Testis (tissue), 3 donors: ENCODE measurements around the gene MYOG. TPM values are rescaled to one million over a fixed set of nuclear protein-coding genes. Genes with fewer than 3 reads are reported as not detected.

Experiments
- DNase-seq: peaks from one replicate; pipeline ENCODE4 v3.0.0-alpha.2; 2019
- H3K27ac ChIP-seq, 2 donors: fragments of 200-600 bp; sonication (generic); one replicate each; pipeline ENCODE4 v1.5.1; 2019
- H3K27me3 ChIP-seq: fragments of 200-600 bp; sonication (generic); one replicate; pipeline ENCODE4 v1.5.1; 2019
- H3K36me3 ChIP-seq: fragments of 200-600 bp; sonication (generic); one replicate; pipeline ENCODE4 v1.5.1; 2017; ENCODE audit warnings: low read depth; ENCODE audit errors: missing control alignments
- H3K4me1 ChIP-seq: fragments of 200-600 bp; sonication (generic); one replicate; pipeline ENCODE4 v1.5.1; 2019
- H3K4me3 ChIP-seq, 2 donors: fragments of 200-600 bp; sonication (generic); one replicate each; pipeline ENCODE4 v1.5.1; 2017 to 2019
- H3K9me3 ChIP-seq: fragments of 200-600 bp; sonication (generic); one replicate; pipeline ENCODE4 v1.5.1; 2017
- POLR2A ChIP-seq: fragments of 450-650 bp; IDR thresholded peaks from one replicate; pipeline ENCODE4 v1.6.1; 2017; ENCODE audit warnings: antibody characterized with exemption, mild to moderate bottlenecking, moderate library complexity
- WGBS, 2 donors: methylation state at CpG; one replicate each; pipeline ENCODE4 v1.1.5; 2018; 5-methylcytosine and 5-hydroxymethylcytosine counted together
- intact Hi-C: fragments of 100-400 bp; cut with DNase I; formaldehyde crosslinking; loops from one replicate; pipeline ENCODE4 v1.15.1; 2023; ENCODE audit warnings: low total_unique reads
- polyA plus RNA-seq: library from polyadenylated mRNA; stranded (reverse); fragments of 350-450 nt; fragmentation: Illumina TruSeq; extraction: RNeasy Lipid Tissue Mini Kit (QIAGEN cat#74804); gene quantifications from one replicate; pipeline ENCODE4 v1.2.3, GENCODE V29; 2014; ENCODE audit warnings: low read depth, low replicate concordance; ENCODE audit not compliant: insufficient read depth
- total RNA-seq, 2 donors: library from RNA; depleted of rRNA; stranded (reverse); fragments of >200 nt; gene quantifications; one replicate each; pipeline ENCODE4 v1.2.3, GENCODE V29; 2016
- TF ChIP-seq, protein P1 (sequence below), 3 experiments: fragments of 450-650 bp in 2 of 3; fragments of 200-600 bp in 1 of 3; sonication (generic) in 1 of 3; IDR thresholded peaks; one replicate each; pipeline ENCODE4 v1.5.1; 2016 to 2019; ENCODE audit warnings: antibody characterized with exemption in 3 of 3, mild to moderate bottlenecking in 2 of 3, moderate library complexity in 1 of 3

Gene MYOG
- total and polyA plus RNA-seq, 3 donors from 2014 or later, result 0.25 to 1.2 (median 0.47) TPM

- DNase-seq, result no peak
- Histone ChIP-seq H3K9me3 (no peaks in the 10 kb centered on the region), H3K36me3 (no peaks in the 10 kb centered on the region), H3K4me1 (no peaks in the 10 kb centered on the region), H3K27me3 (no peaks in the 10 kb centered on the region), H3K27ac (no peak overlapping the region), H3K4me3 (no peak overlapping the region)
- intact Hi-C loops, result no loop called here
- WGBS, 2 donors, result 79 to 83% methylated on average over 4 of the region's 4 CpGs
- TF ChIP-seq, protein P1, sequence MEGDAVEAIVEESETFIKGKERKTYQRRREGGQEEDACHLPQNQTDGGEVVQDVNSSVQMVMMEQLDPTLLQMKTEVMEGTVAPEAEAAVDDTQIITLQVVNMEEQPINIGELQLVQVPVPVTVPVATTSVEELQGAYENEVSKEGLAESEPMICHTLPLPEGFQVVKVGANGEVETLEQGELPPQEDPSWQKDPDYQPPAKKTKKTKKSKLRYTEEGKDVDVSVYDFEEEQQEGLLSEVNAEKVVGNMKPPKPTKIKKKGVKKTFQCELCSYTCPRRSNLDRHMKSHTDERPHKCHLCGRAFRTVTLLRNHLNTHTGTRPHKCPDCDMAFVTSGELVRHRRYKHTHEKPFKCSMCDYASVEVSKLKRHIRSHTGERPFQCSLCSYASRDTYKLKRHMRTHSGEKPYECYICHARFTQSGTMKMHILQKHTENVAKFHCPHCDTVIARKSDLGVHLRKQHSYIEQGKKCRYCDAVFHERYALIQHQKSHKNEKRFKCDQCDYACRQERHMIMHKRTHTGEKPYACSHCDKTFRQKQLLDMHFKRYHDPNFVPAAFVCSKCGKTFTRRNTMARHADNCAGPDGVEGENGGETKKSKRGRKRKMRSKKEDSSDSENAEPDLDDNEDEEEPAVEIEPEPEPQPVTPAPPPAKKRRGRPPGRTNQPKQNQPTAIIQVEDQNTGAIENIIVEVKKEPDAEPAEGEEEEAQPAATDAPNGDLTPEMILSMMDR (IDR thresholded peaks at IDR 0.05), result no peak
- TF ChIP-seq POLR2A, result no peak
These were observed 49.7 kb downstream of the MYOG start for GRCh38 chr1:203036135-203036534.

GRCh38 chr1:203035111-203036000, 50.5 kb downstream of the MYOG start:
- Histone ChIP-seq H3K4me1 (no peaks in the 10 kb centered on the region), H3K27me3 (no peaks in the 10 kb centered on the region), H3K4me3 (no peak overlapping the region), H3K36me3 (no peaks in the 10 kb centered on the region), H3K27ac (no peak overlapping the region), H3K9me3 (no peaks in the 10 kb centered on the region)
- DNase-seq, result peak; percentile 12
- TF ChIP-seq, protein P1 (IDR thresholded peaks at IDR 0.05), result no peak
- TF ChIP-seq POLR2A, result no peak
- intact Hi-C loops, result no loop called here
- 77 to 81% methylated on average over 15 of the region's 15 CpGs for WGBS, 2 donors

DNA sequence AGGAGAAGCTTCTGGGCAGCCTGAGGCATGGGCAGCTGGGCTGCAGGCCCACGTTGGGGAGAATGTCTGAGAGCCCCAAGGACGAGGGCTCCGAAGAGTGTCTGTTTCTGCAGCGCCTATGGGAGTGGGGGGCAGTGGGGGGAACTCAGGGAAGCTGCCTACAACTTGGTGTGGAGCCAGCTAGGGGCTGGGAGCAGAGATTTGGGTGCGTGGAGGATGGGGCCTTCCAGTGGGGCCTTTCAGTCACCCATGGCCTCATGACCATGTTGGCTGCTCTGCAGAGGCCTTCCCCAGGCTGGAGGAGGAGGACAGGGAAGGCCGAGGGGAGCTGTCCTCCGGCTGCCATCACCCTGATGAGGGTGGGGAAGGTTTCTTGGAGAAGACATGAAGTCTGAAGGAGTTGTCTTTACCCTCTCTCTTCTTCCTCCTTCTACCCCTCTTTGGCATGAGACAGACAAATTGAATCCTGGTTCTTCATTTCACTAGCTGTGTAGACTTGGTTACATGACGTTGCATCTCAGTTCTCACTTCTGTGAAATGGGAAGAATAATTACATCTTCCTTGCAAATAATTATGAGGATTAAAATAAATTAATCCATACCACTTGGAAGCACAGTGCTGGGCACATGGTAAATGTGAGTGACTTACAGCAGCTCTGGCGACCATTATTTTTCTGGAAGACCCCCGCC, 51.2 kb downstream of the MYOG start:
- peak; percentile 3 for DNase-seq
- 65 to 86% methylated on average over 7 to 10 of the region's 10 CpGs for WGBS, 2 donors

DNA sequence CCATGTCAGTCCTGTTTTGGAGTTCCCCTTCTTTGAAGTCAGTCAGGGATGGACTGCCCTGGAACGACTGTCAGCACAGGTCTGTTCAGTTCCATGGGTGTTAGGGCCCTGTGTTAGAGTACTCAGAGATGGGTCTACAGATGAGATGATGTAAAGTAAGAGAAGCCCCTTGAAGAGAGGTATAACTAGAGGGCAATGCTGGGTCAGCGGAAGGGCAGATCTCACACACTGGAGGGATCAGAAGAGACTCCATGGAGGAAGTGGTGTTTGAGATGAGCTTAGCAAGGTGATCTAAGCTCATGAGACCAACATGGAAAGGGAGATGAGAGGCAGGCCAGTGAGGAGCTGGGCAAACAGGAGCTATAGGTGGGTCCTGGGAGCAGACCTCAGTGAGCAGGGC, 51.9 kb downstream of the MYOG start:
- Histone ChIP-seq H3K4me3 (no peak overlapping the region), H3K27me3 (no peaks in the 10 kb centered on the region), H3K4me1 (no peaks in the 10 kb centered on the region), H3K9me3 (no peaks in the 10 kb centered on the region), H3K36me3 (no peaks in the 10 kb centered on the region), H3K27ac (no peak overlapping the region)
- 90 to 96% methylated on average over 2 of the region's 2 CpGs for WGBS, 2 donors
- DNase-seq, result peak; percentile 0
- intact Hi-C loops, result no loop called here
- TF ChIP-seq, protein P1 (IDR thresholded peaks at IDR 0.05), result no peak
- no peak for TF ChIP-seq POLR2A

More for the DNA sequence above, 51.2 kb downstream of the MYOG start:
- H3K4me1 ChIP-seq, result no peaks in the 10 kb centered on the region
- TF ChIP-seq, protein P1 (IDR thresholded peaks at IDR 0.05), result no peak
- no peak for TF ChIP-seq POLR2A
- H3K27me3 ChIP-seq, result no peaks in the 10 kb centered on the region
- no peak overlapping the region for H3K27ac ChIP-seq
- H3K36me3 ChIP-seq, result no peaks in the 10 kb centered on the region
- intact Hi-C loops, result no loop called here
- H3K4me3 ChIP-seq, result no peak overlapping the region
- no peaks in the 10 kb centered on the region for H3K9me3 ChIP-seq
